Endothelial cell (in vitro differentiated cells): ENCODE measurements around the gene TLK1. TPM values are rescaled to one million over a fixed set of nuclear protein-coding genes. Genes with fewer than 3 reads are reported as not detected.

Experiments
- DNase-seq: peaks from one replicate; pipeline ENCODE4 v3.0.0; 2021; ENCODE audit warnings: low spot score
- H3K27ac Mint-ChIP-seq: one replicate; pipeline ENCODE4 v1.8.0; 2021; ENCODE audit warnings: mixed read lengths, inconsistent platforms; ENCODE audit not compliant: unreplicated experiment
- H3K27me3 Mint-ChIP-seq: one replicate; pipeline ENCODE4 v1.8.0; 2021; ENCODE audit warnings: mild to moderate bottlenecking, moderate library complexity, mixed read lengths, inconsistent platforms; ENCODE audit not compliant: unreplicated experiment
- H3K36me3 Mint-ChIP-seq: one replicate; pipeline ENCODE4 v1.8.0; 2021; ENCODE audit warnings: mild to moderate bottlenecking, low read depth, mixed read lengths, inconsistent platforms; ENCODE audit not compliant: unreplicated experiment
- H3K4me1 Mint-ChIP-seq: one replicate; pipeline ENCODE4 v1.8.0; 2021; ENCODE audit warnings: mild to moderate bottlenecking, mixed read lengths, inconsistent platforms; ENCODE audit not compliant: unreplicated experiment
- H3K4me3 Mint-ChIP-seq: one replicate; pipeline ENCODE4 v1.8.0; 2021; ENCODE audit warnings: mild to moderate bottlenecking, mixed read lengths, inconsistent platforms; ENCODE audit not compliant: unreplicated experiment
- H3K9me3 Mint-ChIP-seq: one replicate; pipeline ENCODE4 v1.8.0; 2021; ENCODE audit warnings: mixed read lengths, inconsistent platforms; ENCODE audit not compliant: unreplicated experiment
- CTCF ChIP-seq: fragments of 200-600 bp; sonication (generic); IDR thresholded peaks from one replicate; pipeline ENCODE4 v1.5.0; 2021; ENCODE audit warnings: antibody characterized with exemption; ENCODE audit not compliant: unreplicated experiment
- total RNA-seq: library from RNA; stranded (reverse); fragmentation: NEBNext Ultra II Directional; extraction: Animal tissue kit (Norgen Biotek cat#: 25700); gene quantifications from one replicate; pipeline ENCODE4 v1.2.1, GENCODE V29; 2021; ENCODE audit not compliant: unreplicated experiment

The TLK1 gene
- total RNA-seq, 1 donor from 2014 or later: 61.1 TPM

GRCh38 chr2:170973225-170973491 lies 187.5 kb downstream of the TLK1 start:
- no peak overlapping the region for H3K27ac Mint-ChIP-seq
- DNase-seq: no peak
- TF ChIP-seq CTCF: no peak
- peaks cover 24% of the 10 kb centered on the region for H3K4me1 Mint-ChIP-seq
- H3K27me3 Mint-ChIP-seq: peaks cover 18% of the 10 kb centered on the region
- H3K4me3 Mint-ChIP-seq: no peak overlapping the region
- H3K36me3 Mint-ChIP-seq: peaks cover 9% of the 10 kb centered on the region
- H3K9me3 Mint-ChIP-seq: no peaks in the 10 kb centered on the region

GRCh38 chr2:170972296-170973224 lies 188.1 kb downstream of the TLK1 start:
- TF ChIP-seq CTCF: no peak
- Mint-ChIP-seq H3K36me3 (peaks cover 9% of the 10 kb centered on the region), H3K27me3 (peaks cover 18% of the 10 kb centered on the region), H3K4me1 (peaks cover 24% of the 10 kb centered on the region), H3K4me3 (no peak overlapping the region), H3K27ac (no peak overlapping the region), H3K9me3 (no peaks in the 10 kb centered on the region)
- no peak for DNase-seq

- Mint-ChIP-seq H3K9me3 (no peaks in the 10 kb centered on the region), H3K4me1 (peaks cover 24% of the 10 kb centered on the region), H3K27me3 (peaks cover 17% of the 10 kb centered on the region), H3K4me3 (no peak overlapping the region), H3K27ac (no peak overlapping the region), H3K36me3 (peaks cover 14% of the 10 kb centered on the region)
- TF ChIP-seq CTCF: no peak
- DNase-seq: no peak
Observed at GRCh38 chr2:170971071-170971470, 189.6 kb downstream of the TLK1 start.

GRCh38 chr2:170969872-170970496 lies 190.7 kb downstream of the TLK1 start:
- Mint-ChIP-seq H3K27ac (no peak overlapping the region), H3K4me3 (no peak overlapping the region), H3K36me3 (peaks cover 21% of the 10 kb centered on the region), H3K9me3 (no peaks in the 10 kb centered on the region), H3K4me1 (peaks cover 24% of the 10 kb centered on the region), H3K27me3 (peaks cover 9% of the 10 kb centered on the region)
- no peak for TF ChIP-seq CTCF
- no peak for DNase-seq

- H3K9me3 Mint-ChIP-seq: no peaks in the 10 kb centered on the region
- H3K4me1 Mint-ChIP-seq: peaks cover 20% of the 10 kb centered on the region
- TF ChIP-seq CTCF: no peak
- no peak overlapping the region for H3K4me3 Mint-ChIP-seq
- no peak for DNase-seq
- H3K36me3 Mint-ChIP-seq: peaks cover 27% of the 10 kb centered on the region
- H3K27me3 Mint-ChIP-seq: peaks cover 6% of the 10 kb centered on the region
- H3K27ac Mint-ChIP-seq: no peak overlapping the region
Observed at GRCh38 chr2:170969030-170969429, 191.7 kb downstream of the TLK1 start.
